SU-DHL-6 (cell line): ENCODE measurements around the gene IKBKG.
A peak's percentile ranks its signal among the peaks of the same experiment; 100 is the strongest.

ENCODE experiments used
- H2AFZ ChIP-seq: fragments of 200-600 bp; sonication (generic); 2 replicates; pipeline ENCODE4 v1.6.1; 2014; ENCODE audit warnings: low read depth, mild to moderate bottlenecking, moderate library complexity, mixed read lengths, antibody characterized with exemption, low read length; ENCODE audit not compliant: severe bottlenecking
- H3F3A ChIP-seq: fragments of 200-600 bp; shearing (Covaris generic); 2 replicates; pipeline ENCODE4 v1.6.0; 2016; ENCODE audit warnings: antibody characterized with exemption, mild to moderate bottlenecking; ENCODE audit not compliant: insufficient read depth
- H3K27ac ChIP-seq: fragments of 200-600 bp; sonication (generic); 2 replicates; pipeline ENCODE4 v1.5.1; 2016; ENCODE audit warnings: low read depth, mild to moderate bottlenecking, low read length, moderate library complexity, mixed read lengths
- H3K27me3 ChIP-seq: fragments of 200-600 bp; sonication (generic), shearing (Covaris generic); 2 replicates; pipeline ENCODE4 v1.6.0; 2014; ENCODE audit warnings: mild to moderate bottlenecking, low read length
- H3K36me3 ChIP-seq: fragments of 200-600 bp; sonication (generic); 2 replicates; pipeline ENCODE4 v1.6.1; 2014; ENCODE audit warnings: mild to moderate bottlenecking, low read length, mixed read lengths
- H3K4me2 ChIP-seq: fragments of 300-600, 200-600 bp; shearing (Covaris generic), sonication (generic); 2 replicates; pipeline ENCODE4 v1.6.0; 2014; ENCODE audit warnings: low read length, low read depth, mild to moderate bottlenecking; ENCODE audit not compliant: poor library complexity, severe bottlenecking
- H3K4me3 ChIP-seq: fragments of 200-600 bp; sonication (generic); 2 replicates; pipeline ENCODE4 v1.5.1; 2014; ENCODE audit warnings: antibody characterized with exemption, low read length, mild to moderate bottlenecking, mixed read lengths; ENCODE audit not compliant: insufficient read depth, poor library complexity, severe bottlenecking
- H3K79me2 ChIP-seq: fragments of 200-600 bp; sonication (generic); 2 replicates; pipeline ENCODE4 v1.6.1; 2014; ENCODE audit warnings: mild to moderate bottlenecking, low read length, moderate library complexity; ENCODE audit not compliant: insufficient read depth
- H3K9ac ChIP-seq: fragments of 200-600 bp; sonication (generic); 2 replicates; pipeline ENCODE4 v1.7.0; 2014; ENCODE audit warnings: mild to moderate bottlenecking, low read length
- H3K9me2 ChIP-seq: fragments of 200-600 bp; sonication (generic); replicated peaks from 2 replicates; pipeline ENCODE4 v1.6.1; 2014; ENCODE audit warnings: low read length; ENCODE audit not compliant: insufficient read depth
- H3K9me3 ChIP-seq: fragments of 200-600 bp; sonication (generic); 2 replicates; pipeline ENCODE4 v1.6.1; 2014; ENCODE audit warnings: low read length, mixed read lengths; ENCODE audit not compliant: insufficient read depth
- H4K20me1 ChIP-seq: fragments of 200-600 bp; sonication (generic); 2 replicates; pipeline ENCODE4 v1.6.1; 2014; ENCODE audit warnings: low read depth, mild to moderate bottlenecking, antibody characterized with exemption, low read length, moderate library complexity, mixed read lengths
- EZH2phosphoT487 ChIP-seq: fragments of 200-600 bp; sonication (generic), shearing (Covaris generic); conservative IDR thresholded peaks from 2 replicates; pipeline ENCODE4 v1.6.1; 2018; ENCODE audit warnings: mild to moderate bottlenecking, antibody characterized with exemption, low read length, moderate library complexity, mixed read lengths
- TF ChIP-seq, protein P1 (sequence below): fragments of 200-600 bp; sonication (generic); IDR thresholded peaks from one replicate; pipeline ENCODE4 v1.5.1; 2017; ENCODE audit warnings: antibody characterized with exemption, mild to moderate bottlenecking, low read length, moderate library complexity; ENCODE audit not compliant: insufficient read depth, poor library complexity, severe bottlenecking

Gene IKBKG

GRCh38 chrX:154513716-154514115 is 33.7 kb upstream of the IKBKG start:
- H3K9me2 ChIP-seq, result no peaks in the 10 kb centered on the region
- H3K79me2 ChIP-seq, result no peaks in the 10 kb centered on the region
- H2AFZ ChIP-seq, result no peak overlapping the region
- TF ChIP-seq, protein P1, sequence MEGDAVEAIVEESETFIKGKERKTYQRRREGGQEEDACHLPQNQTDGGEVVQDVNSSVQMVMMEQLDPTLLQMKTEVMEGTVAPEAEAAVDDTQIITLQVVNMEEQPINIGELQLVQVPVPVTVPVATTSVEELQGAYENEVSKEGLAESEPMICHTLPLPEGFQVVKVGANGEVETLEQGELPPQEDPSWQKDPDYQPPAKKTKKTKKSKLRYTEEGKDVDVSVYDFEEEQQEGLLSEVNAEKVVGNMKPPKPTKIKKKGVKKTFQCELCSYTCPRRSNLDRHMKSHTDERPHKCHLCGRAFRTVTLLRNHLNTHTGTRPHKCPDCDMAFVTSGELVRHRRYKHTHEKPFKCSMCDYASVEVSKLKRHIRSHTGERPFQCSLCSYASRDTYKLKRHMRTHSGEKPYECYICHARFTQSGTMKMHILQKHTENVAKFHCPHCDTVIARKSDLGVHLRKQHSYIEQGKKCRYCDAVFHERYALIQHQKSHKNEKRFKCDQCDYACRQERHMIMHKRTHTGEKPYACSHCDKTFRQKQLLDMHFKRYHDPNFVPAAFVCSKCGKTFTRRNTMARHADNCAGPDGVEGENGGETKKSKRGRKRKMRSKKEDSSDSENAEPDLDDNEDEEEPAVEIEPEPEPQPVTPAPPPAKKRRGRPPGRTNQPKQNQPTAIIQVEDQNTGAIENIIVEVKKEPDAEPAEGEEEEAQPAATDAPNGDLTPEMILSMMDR, result no peak
- TF ChIP-seq EZH2phosphoT487, result no peak
- H3F3A ChIP-seq, result no peaks in the 10 kb centered on the region
- no peaks in the 10 kb centered on the region for H3K36me3 ChIP-seq
- H3K27ac ChIP-seq, result no peak overlapping the region
- H3K9me3 ChIP-seq, result no peaks in the 10 kb centered on the region
- no peaks in the 10 kb centered on the region for H3K27me3 ChIP-seq
- H3K9ac ChIP-seq, result no peak overlapping the region
- no peak overlapping the region for H3K4me3 ChIP-seq
- H3K4me2 ChIP-seq, result no peak overlapping the region
- no peaks in the 10 kb centered on the region for H4K20me1 ChIP-seq

DNA sequence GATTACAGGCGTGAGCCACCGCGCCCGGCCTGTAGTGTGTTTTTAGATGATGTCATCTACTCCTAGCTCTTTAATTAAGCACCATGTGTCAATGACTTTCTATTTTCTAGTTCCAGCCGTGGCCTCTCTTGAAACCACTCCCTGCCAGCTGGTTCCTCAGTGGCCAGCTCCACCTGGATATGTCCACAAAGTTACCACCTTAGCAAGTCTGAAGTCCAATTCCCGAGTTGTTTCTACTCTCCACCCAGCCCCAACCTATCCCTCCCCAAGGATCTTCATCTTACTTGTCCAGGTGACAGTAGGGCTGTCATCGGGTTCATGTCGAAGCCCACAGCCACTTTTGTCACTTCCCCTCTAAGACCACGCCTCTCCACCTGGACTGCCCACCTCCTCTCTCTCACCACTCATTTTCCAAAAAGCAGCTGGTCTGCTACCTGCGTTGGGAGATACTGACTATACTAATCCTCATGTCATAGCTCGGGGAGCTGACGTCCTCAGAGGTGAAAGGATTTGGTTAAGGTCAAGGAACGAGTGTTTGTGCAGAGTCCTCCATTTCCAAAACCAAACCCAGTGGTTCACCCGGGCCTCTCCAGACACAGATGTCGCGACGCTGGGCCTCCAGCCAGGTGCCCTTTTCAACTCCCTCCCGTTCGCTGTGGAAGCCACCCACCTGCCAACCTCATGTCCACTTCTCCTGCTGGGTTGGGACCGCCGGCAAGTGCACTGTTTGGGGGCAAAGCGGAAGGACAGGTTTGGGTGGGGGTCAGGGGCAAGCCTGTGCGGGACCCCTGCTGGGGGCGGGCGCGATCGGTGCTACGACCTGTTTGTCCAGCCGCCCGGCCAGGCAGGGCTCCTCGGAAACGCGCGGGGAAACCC is 32.1 kb upstream of the IKBKG start:
- no peaks in the 10 kb centered on the region for H3K9me3 ChIP-seq
- TF ChIP-seq EZH2phosphoT487, result no peak
- TF ChIP-seq, protein P1, result no peak
- H3K9me2 ChIP-seq, result no peaks in the 10 kb centered on the region
- no peaks in the 10 kb centered on the region for H3K79me2 ChIP-seq
- no peaks in the 10 kb centered on the region for H3F3A ChIP-seq
- no peaks in the 10 kb centered on the region for H3K27me3 ChIP-seq
- H3K4me3 ChIP-seq, result peak overlapping the region; percentile 74
- no peaks in the 10 kb centered on the region for H4K20me1 ChIP-seq
- H3K4me2 ChIP-seq, result peak overlapping the region; percentile 83
- peak overlapping the region; percentile 74 for H3K9ac ChIP-seq
- no peaks in the 10 kb centered on the region for H3K36me3 ChIP-seq
- peak overlapping the region; percentile 26 for H3K27ac ChIP-seq
- H2AFZ ChIP-seq, result peak overlapping the region; percentile 4

GRCh38 chrX:154515966-154516655 is 31.3 kb upstream of the IKBKG start, which contains the start of gene FAM3A:
TSS of gene FAM3A (minus strand) at chrX:154516232. CDS start at chrX:154515772, 460 bp downstream.
- Histone ChIP-seq H4K20me1 (no peaks in the 10 kb centered on the region), H3K4me3 (peak within 1 kb of the TSS; percentile 74), H3F3A (no peaks in the 10 kb centered on the region), H3K36me3 (no peaks in the 10 kb centered on the region), H3K27me3 (no peaks in the 10 kb centered on the region), H3K9me3 (no peaks in the 10 kb centered on the region), H2AFZ (peak within 1 kb of the TSS; percentile 8), H3K79me2 (no peaks in the 10 kb centered on the region), H3K9me2 (no peaks in the 10 kb centered on the region), H3K4me2 (peak within 1 kb of the TSS; percentile 83), H3K9ac (peak within 1 kb of the TSS; percentile 74), H3K27ac (peak within 1 kb of the TSS; percentile 26)
- no peak for TF ChIP-seq EZH2phosphoT487
- TF ChIP-seq, protein P1, result no peak
